ENCODE results near the gene PHGDH.
A peak's percentile ranks its signal among the peaks of the same experiment; 100 is the strongest.

PHGDH gene

DNA sequence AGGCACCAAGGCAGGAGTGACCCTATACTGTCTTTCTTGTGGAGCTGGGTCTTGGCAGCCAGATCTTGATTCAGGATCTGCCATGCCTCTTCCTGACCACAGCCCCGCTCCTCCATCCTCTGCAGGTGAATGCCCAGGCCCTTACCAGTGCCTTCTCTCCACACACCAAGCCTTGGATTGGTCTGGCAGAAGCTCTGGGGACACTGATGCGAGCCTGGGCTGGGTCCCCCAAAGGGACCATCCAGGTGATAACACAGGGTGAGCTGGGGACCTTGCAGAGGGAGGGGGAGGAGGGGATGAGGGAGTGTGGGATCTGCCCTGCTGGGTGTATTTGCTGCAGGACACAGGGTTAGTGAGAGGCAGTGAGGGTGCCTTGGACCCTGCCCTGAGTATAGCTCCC is 28.5 kb downstream of the PHGDH start:
- Mint-ChIP-seq H3K4me1 (peaks cover 41% of the 10 kb centered on the region), H3K36me3 (ENCODE audit: low read depth) (peaks cover 52% of the 10 kb centered on the region)

DNA sequence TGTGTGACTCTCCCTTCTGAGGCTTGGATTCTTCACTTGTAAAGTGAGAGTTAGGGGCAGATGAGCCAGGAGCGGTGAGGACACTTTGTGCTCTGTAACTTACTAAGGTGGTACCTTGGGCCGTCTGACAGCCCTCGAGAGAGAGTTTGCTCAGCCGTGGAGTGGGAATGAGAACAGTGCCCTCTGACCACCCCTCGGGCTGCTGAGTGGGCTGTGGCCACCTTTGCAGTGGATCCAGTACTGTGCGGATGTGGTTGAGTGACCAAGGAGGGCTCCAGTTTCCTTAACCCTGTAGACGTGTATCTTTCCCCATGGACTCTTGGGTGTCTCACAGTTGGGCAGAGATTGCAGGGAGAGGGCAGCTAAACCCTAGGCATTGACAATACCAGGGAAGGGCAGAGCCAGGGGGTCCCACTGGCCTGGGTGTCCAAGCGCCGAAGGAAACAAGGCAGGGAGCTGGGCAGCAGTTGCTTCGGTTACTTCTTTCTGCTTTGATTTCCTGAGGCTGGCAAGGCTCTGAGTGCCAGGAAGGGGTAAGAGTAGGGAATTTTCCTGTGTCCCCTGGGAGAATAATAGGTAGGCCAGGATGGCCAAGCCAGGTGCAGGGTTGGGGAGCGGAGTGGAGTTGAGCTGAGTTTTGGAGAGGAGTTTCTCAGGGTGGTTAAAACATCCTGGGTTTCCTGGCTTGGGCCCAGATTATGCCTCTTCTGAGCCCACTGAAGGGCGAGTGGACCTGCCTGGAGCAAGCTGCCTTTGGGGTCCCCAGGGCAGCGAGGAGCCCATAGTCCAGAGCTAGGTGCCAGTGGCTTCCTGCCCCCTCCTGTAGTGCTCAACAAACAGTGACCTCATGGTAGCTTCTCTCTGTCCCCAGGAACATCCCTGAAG is 29.4 kb downstream of the PHGDH start:
- TF ChIP-seq, protein P1, sequence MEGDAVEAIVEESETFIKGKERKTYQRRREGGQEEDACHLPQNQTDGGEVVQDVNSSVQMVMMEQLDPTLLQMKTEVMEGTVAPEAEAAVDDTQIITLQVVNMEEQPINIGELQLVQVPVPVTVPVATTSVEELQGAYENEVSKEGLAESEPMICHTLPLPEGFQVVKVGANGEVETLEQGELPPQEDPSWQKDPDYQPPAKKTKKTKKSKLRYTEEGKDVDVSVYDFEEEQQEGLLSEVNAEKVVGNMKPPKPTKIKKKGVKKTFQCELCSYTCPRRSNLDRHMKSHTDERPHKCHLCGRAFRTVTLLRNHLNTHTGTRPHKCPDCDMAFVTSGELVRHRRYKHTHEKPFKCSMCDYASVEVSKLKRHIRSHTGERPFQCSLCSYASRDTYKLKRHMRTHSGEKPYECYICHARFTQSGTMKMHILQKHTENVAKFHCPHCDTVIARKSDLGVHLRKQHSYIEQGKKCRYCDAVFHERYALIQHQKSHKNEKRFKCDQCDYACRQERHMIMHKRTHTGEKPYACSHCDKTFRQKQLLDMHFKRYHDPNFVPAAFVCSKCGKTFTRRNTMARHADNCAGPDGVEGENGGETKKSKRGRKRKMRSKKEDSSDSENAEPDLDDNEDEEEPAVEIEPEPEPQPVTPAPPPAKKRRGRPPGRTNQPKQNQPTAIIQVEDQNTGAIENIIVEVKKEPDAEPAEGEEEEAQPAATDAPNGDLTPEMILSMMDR (IDR thresholded peaks at IDR 0.05) = no peak
- Mint-ChIP-seq H3K9me3 (no peaks in the 10 kb centered on the region), H3K27me3 (ENCODE audit: low read depth, poor library complexity) (peaks cover 4% of the 10 kb centered on the region), H3K27ac (peak overlapping the region; percentile 84), H3K4me1 (peaks cover 41% of the 10 kb centered on the region), H3K4me3 (no peak overlapping the region), H3K36me3 (ENCODE audit: low read depth) (peaks cover 43% of the 10 kb centered on the region)
- DNase-seq = peak; percentile 20

More for the DNA sequence above, 28.5 kb downstream of the PHGDH start:
- peak overlapping the region; percentile 84 for H3K27ac Mint-ChIP-seq
- H3K4me3 Mint-ChIP-seq = no peak overlapping the region
- H3K27me3 Mint-ChIP-seq (ENCODE audit: low read depth, poor library complexity) = peaks cover 4% of the 10 kb centered on the region
- TF ChIP-seq, protein P1 (IDR thresholded peaks at IDR 0.05) = no peak
- no peak for DNase-seq
- H3K9me3 Mint-ChIP-seq = no peaks in the 10 kb centered on the region

DNA sequence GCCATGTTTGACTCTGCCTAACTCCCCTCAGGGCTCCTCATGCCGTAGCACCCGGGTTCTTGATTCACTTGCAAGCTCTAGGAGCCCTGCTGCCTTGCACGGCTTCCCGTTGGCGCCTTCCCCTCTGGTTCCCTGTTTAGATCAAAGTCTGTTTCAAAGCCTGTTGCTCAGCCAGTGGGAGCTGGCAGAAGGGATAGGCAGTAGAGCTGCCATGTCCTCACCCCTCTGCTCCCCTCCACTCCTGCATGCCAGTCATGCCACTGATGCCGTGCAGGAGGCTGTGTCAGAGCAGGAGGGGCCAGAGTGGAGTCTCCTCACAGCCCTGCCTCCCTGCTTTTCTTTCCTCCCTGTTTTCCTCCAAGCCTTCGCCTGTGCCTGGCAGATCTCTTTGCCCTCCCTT is 30.5 kb downstream of the PHGDH start:
- TF ChIP-seq, protein P1 (IDR thresholded peaks at IDR 0.05) = no peak
- Mint-ChIP-seq H3K27ac (peak overlapping the region; percentile 71), H3K4me1 (peaks cover 39% of the 10 kb centered on the region), H3K4me3 (no peak overlapping the region), H3K9me3 (no peaks in the 10 kb centered on the region), H3K36me3 (ENCODE audit: low read depth) (peaks cover 36% of the 10 kb centered on the region), H3K27me3 (ENCODE audit: low read depth, poor library complexity) (peaks cover 4% of the 10 kb centered on the region)
- no peak for DNase-seq

DNA sequence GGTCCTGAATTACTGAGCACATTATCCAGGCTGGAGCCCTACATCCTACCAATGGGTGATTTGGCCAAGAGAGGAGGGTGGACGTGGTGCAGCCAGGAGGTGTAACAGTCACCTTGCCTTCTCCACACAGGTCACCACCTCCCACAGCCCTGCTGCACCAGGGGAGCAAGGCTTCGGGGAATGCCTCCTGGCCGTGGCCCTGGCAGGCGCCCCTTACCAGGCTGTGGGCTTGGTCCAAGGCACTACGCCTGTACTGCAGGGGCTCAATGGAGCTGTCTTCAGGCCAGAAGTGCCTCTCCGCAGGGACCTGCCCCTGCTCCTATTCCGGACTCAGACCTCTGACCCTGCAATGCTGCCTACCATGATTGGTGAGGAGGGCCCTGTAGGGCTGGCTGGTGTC is 30.9 kb downstream of the PHGDH start:
- Mint-ChIP-seq H3K27ac (peak overlapping the region; percentile 71), H3K9me3 (no peaks in the 10 kb centered on the region), H3K27me3 (ENCODE audit: low read depth, poor library complexity) (peaks cover 4% of the 10 kb centered on the region), H3K36me3 (ENCODE audit: low read depth) (peaks cover 32% of the 10 kb centered on the region), H3K4me3 (no peak overlapping the region), H3K4me1 (peaks cover 38% of the 10 kb centered on the region)
- DNase-seq = no peak
- TF ChIP-seq, protein P1 (IDR thresholded peaks at IDR 0.05) = no peak

DNA sequence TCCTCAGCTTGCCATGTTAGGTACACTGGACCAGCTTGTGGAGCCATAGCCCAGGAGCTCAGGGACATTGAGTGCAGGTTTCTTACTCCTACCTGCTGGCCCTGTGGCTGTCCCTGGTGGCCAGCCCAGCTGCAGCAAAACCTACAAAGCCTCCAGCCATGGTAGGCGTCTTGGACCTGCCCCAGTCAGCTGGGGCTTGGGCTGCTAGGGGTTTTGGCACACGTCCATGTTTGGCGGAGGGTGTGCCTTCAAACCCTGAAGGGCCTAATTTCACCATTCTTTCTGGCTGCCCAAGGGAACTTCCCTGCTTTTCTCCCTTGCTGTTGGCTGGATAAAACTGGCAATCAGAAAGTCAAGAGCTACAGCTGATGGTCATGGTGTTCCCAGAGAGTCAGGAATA is 31.6 kb downstream of the PHGDH start:
- Mint-ChIP-seq H3K27ac (peak overlapping the region; percentile 93), H3K4me3 (no peak overlapping the region), H3K36me3 (ENCODE audit: low read depth) (peaks cover 26% of the 10 kb centered on the region), H3K9me3 (no peaks in the 10 kb centered on the region), H3K4me1 (peaks cover 32% of the 10 kb centered on the region), H3K27me3 (ENCODE audit: low read depth, poor library complexity) (peaks cover 4% of the 10 kb centered on the region)
- DNase-seq = no peak
- TF ChIP-seq, protein P1 (IDR thresholded peaks at IDR 0.05) = no peak

Measured in nephron progenitor cell (in vitro differentiated cells).